ENCODE measurements around the gene PACS2. TPM values are rescaled to one million over a fixed set of nuclear protein-coding genes. Genes with fewer than 3 reads are reported as not detected.
A peak's percentile ranks its signal among the peaks of the same experiment; 100 is the strongest.

The PACS2 gene
- total RNA-seq, 1 experiment from 2014 or later: 65.6 TPM

GRCh38 chr14:105367116-105368031 lies 52.8 kb downstream of the PACS2 start:
- DNase-seq (ENCODE audit: low spot score): no peak

- no peak for DNase-seq (ENCODE audit: low spot score)
These were observed 53.5 kb downstream of the PACS2 start for GRCh38 chr14:105368032-105368417.

DNA sequence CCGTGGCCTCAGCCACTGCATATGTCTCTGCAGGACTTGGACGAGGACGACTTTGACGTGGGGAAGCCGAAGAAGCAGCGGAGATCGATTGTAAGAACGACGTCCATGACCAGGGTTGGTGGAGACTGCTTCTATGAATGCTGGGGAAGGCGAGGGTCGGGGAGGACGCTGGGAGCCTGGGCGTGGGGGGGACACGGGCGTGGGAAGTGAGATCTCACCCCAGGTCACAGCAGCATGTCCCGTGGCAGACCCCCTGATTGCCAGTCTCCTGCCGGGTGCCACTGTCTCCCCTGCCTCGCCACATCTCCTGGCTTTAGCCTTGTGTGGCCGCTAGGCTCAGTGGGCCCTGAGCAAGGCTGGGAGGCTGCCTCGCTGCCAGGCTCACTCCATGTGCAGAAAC lies 53.9 kb downstream of the PACS2 start:
- no peak for DNase-seq (ENCODE audit: low spot score)

- DNase-seq (ENCODE audit: low spot score): no peak
These were observed 54.5 kb downstream of the PACS2 start for GRCh38 chr14:105368910-105369652.

DNA sequence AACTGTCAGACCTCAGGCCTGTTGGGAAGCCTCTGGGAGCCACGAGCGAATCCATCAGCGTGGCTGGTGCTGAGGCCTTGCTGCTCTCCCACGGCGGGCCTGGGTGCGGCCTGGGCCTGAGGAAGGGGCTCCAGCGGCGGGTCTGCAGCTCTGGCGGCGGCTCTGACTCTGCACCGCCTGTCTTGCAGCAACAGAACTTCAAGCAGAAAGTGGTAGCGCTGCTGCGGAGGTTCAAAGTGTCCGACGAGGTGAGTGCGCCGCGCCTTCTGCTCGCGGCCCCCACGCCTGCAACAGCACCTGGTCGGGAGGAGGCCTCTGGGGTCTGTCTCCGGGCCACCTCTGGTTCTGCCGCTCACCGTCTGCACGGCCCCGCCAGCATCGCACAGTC lies 55.1 kb downstream of the PACS2 start:
- DNase-seq (ENCODE audit: low spot score): no peak

- DNase-seq (ENCODE audit: low spot score): peak; percentile 27
These were observed 59.8 kb downstream of the PACS2 start for GRCh38 chr14:105374389-105374788.

DNA sequence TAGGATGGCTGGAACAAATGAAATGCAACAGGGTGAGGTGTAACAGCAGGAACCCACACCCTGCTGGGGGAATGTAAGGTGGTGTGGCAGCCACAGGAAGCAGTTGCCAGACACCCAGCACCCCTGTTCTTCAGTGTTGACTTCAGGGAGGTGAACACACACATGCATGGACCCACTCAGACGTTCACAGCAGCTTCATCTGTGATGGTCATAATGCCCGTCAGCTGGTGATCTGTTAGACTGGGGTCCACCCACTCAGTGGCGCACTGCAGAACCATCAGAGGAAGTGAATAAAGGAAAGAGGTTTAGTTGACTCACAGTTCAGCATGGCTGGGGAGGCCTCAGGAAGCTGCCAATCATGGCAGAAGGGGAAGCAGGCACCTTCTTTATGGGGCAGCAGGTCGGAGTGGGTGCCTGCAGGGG lies 61.1 kb downstream of the PACS2 start:
- no peak for DNase-seq (ENCODE audit: low spot score)

GRCh38 chr14:105376521-105377440 lies 62.2 kb downstream of the PACS2 start:
- no peak for DNase-seq (ENCODE audit: low spot score)

GRCh38 chr14:105377555-105378182 lies 63.1 kb downstream of the PACS2 start:
- no peak for DNase-seq (ENCODE audit: low spot score)

DNA sequence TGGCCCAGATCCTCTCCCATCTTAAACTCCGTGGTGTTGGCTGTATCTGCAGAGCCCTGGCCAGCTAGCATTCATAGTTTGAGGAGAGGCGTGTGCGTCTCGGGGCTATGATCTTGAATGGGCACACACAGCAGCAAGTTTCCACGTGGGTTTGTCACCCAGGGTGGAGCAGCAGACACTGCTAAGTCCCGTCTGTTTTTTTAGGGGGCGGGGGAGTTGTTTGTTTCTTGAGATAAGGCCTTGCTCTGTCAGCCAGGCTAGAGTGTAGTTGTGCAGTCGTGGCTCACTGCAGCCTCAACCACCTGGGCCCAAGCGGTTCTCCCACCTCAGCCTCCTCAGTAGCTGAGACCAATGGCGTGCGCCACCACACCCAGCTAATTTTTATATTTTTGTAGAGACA lies 63.7 kb downstream of the PACS2 start:
- no peak for DNase-seq (ENCODE audit: low spot score)

- no peak for DNase-seq (ENCODE audit: low spot score)
These were observed 64.5 kb downstream of the PACS2 start for GRCh38 chr14:105378873-105379685.

DNA sequence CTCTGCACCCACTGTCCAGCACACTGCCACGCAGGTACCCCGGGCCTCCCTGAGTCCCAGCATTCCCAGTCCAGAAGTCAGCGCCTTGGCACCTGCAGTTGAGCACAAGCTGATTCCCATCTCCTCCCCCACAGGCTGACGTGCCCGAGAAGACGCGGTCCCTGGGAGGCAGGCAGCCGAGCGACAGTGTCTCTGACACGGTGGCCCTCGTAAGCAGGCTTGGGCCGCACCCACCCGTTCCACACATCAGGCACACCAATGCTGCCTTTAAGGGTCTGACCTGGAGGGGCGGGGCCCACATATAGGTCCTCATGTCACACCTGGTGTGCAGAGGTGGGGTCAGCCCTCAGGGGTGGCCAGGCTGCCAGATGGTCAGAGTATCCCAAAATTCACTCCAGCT lies 65.4 kb downstream of the PACS2 start:
- DNase-seq (ENCODE audit: low spot score): no peak

GRCh38 chr14:105380756-105381155 lies 66.2 kb downstream of the PACS2 start:
- no peak for DNase-seq (ENCODE audit: low spot score)

GRCh38 chr14:105381446-105382342 lies 67.1 kb downstream of the PACS2 start:
- DNase-seq (ENCODE audit: low spot score): no peak

DNA sequence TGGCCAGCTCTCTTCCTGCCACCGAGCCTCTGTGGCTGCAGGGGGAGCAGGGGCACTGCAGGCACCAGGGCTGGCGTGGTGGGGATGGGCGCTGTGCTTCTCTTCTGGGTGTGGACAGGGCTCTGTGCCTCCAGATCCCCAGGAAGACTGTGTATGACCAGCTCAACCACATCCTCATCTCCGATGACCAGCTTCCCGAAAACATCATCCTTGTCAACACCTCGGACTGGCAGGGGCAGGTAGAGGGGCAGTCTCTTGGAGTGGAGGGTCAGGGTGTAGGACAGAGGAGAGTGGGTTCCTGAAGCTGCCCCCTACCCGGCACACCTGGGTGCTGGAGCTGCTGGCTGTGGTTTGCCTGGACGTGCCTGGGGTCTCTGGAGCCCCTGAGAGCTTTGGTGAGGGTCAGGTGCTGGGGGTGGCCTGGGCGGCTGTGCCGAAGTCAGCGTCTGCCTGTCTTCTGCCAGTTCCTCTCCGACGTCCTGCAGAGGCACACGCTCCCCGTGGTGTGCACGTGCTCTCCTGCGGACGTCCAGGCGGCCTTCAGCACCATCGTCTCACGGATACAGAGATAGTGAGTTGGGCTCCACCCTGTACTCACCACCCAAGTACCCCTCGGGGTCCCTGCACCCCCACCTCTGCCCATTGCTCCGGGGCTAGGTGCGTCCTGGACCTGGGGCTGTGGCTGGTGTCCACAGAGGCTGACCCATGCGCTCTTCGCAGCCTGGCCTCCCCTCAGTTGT lies 68.0 kb downstream of the PACS2 start:
- DNase-seq (ENCODE audit: low spot score): no peak

- DNase-seq (ENCODE audit: low spot score): no peak
These were observed 68.7 kb downstream of the PACS2 start for GRCh38 chr14:105383083-105383730.

DNA sequence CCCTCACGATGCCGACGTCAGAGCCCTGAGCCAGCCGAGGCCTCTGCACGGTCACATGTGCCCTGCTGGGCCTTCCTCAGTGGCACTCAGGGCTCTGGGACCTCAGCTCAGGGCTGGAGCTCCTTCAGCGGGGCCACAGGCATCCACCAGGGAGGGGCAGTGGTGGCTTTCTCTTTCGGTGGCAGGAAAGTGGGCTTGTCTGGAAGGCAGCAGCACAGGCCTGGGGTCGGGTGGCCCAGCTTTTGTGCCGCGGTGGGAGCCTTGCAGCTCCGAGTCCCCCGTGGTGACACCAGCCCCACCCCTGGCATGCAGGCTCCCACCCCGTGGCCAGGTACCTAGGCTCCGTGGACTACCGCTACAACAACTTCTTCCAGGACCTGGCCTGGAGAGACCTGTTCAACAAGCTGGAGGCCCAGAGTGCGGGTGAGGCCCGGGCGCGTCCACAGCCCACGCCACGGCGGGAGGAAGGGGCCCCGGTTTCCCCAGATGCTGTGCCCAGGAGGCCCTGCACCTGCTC lies 69.6 kb downstream of the PACS2 start:
- no peak for DNase-seq (ENCODE audit: low spot score)

Measured in HT-29 (cell line).